ENCODE measurements around the gene MYO9A. TPM values are rescaled to one million over a fixed set of nuclear protein-coding genes. Genes with fewer than 3 reads are reported as not detected.

MYO9A gene
- total RNA-seq, 1 donor from 2014 or later: 111 TPM

DNA sequence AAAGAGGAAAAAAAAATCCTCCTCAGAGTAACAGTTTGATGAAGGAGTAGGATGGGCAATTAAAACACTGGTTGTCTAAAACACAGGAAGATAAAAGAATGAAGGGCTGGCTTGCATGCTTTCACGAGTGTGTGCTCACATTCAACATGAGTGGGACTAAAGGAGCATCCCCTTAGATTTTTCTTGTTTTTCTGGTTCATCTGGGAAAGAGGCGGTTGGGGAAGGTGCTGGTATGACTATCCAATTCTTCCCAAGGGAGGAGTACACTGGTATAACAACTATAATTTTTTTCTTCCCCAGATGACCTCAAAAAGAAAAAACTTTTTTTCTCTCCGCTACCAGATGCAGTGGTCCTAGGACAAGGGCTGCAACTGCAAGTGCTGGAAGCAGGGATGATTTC is 143.7 kb downstream of the MYO9A start:
- no peak overlapping the region for H3K27ac Mint-ChIP-seq (ENCODE audit: unreplicated experiment)
- H3K4me1 Mint-ChIP-seq (ENCODE audit: low read depth, unreplicated experiment): no peaks in the 10 kb centered on the region
- H3K27me3 Mint-ChIP-seq (ENCODE audit: unreplicated experiment): peaks cover 3% of the 10 kb centered on the region
- DNase-seq: no peak
- no peak overlapping the region for H3K4me3 Mint-ChIP-seq (ENCODE audit: unreplicated experiment)
- H3K36me3 Mint-ChIP-seq (ENCODE audit: unreplicated experiment): no peaks in the 10 kb centered on the region
- TF ChIP-seq CTCF (IDR thresholded peaks at IDR 0.05; ENCODE audit: partially characterized antibody, unreplicated experiment): no peak
- H3K9me3 Mint-ChIP-seq (ENCODE audit: unreplicated experiment): no peaks in the 10 kb centered on the region

- Mint-ChIP-seq H3K4me3 (ENCODE audit: unreplicated experiment) (no peak overlapping the region), H3K36me3 (ENCODE audit: unreplicated experiment) (no peaks in the 10 kb centered on the region), H3K9me3 (ENCODE audit: unreplicated experiment) (no peaks in the 10 kb centered on the region), H3K27me3 (ENCODE audit: unreplicated experiment) (peaks cover 3% of the 10 kb centered on the region), H3K4me1 (ENCODE audit: low read depth, unreplicated experiment) (no peaks in the 10 kb centered on the region), H3K27ac (ENCODE audit: unreplicated experiment) (no peak overlapping the region)
- TF ChIP-seq CTCF (IDR thresholded peaks at IDR 0.05; ENCODE audit: partially characterized antibody, unreplicated experiment): no peak
- no peak for DNase-seq
Observed at GRCh38 chr15:71973366-71973765, 144.6 kb downstream of the MYO9A start.

- no peak for TF ChIP-seq CTCF (IDR thresholded peaks at IDR 0.05; ENCODE audit: partially characterized antibody, unreplicated experiment)
- Mint-ChIP-seq H3K9me3 (ENCODE audit: unreplicated experiment) (no peaks in the 10 kb centered on the region), H3K4me1 (ENCODE audit: low read depth, unreplicated experiment) (no peaks in the 10 kb centered on the region), H3K27me3 (ENCODE audit: unreplicated experiment) (peaks cover 3% of the 10 kb centered on the region), H3K4me3 (ENCODE audit: unreplicated experiment) (no peak overlapping the region), H3K36me3 (ENCODE audit: unreplicated experiment) (no peaks in the 10 kb centered on the region), H3K27ac (ENCODE audit: unreplicated experiment) (no peak overlapping the region)
- no peak for DNase-seq
Observed at GRCh38 chr15:71971905-71972304, 146.0 kb downstream of the MYO9A start.

GRCh38 chr15:71970435-71970834 is 147.5 kb downstream of the MYO9A start:
- H3K36me3 Mint-ChIP-seq (ENCODE audit: unreplicated experiment): no peaks in the 10 kb centered on the region
- H3K9me3 Mint-ChIP-seq (ENCODE audit: unreplicated experiment): no peaks in the 10 kb centered on the region
- no peak overlapping the region for H3K4me3 Mint-ChIP-seq (ENCODE audit: unreplicated experiment)
- no peaks in the 10 kb centered on the region for H3K4me1 Mint-ChIP-seq (ENCODE audit: low read depth, unreplicated experiment)
- peaks cover 3% of the 10 kb centered on the region for H3K27me3 Mint-ChIP-seq (ENCODE audit: unreplicated experiment)
- no peak for TF ChIP-seq CTCF (IDR thresholded peaks at IDR 0.05; ENCODE audit: partially characterized antibody, unreplicated experiment)
- no peak for DNase-seq
- H3K27ac Mint-ChIP-seq (ENCODE audit: unreplicated experiment): no peak overlapping the region

DNA sequence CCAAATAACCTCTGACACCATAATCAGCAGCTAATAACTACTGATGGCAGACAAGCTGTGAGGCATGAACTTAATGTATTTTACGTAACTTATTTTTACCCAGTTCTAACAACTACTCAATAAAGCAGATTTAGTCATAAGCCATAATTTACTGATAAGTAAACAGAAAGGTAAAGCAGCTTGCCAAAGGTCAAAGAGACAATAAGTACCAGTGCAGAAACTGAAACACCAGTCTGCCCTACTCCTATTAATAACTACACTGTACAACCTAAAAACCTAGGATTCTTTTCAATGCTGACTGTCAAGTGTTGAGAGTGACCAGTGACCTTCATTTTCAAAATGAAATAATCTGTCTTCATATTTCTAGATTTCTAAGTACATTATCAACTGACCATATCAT is 155.4 kb downstream of the MYO9A start:
- H3K4me1 Mint-ChIP-seq (ENCODE audit: low read depth, unreplicated experiment): no peaks in the 10 kb centered on the region
- H3K4me3 Mint-ChIP-seq (ENCODE audit: unreplicated experiment): no peak overlapping the region
- TF ChIP-seq CTCF (IDR thresholded peaks at IDR 0.05; ENCODE audit: partially characterized antibody, unreplicated experiment): no peak
- no peak overlapping the region for H3K27ac Mint-ChIP-seq (ENCODE audit: unreplicated experiment)
- peaks cover 2% of the 10 kb centered on the region for H3K27me3 Mint-ChIP-seq (ENCODE audit: unreplicated experiment)
- DNase-seq: no peak
- no peaks in the 10 kb centered on the region for H3K9me3 Mint-ChIP-seq (ENCODE audit: unreplicated experiment)
- H3K36me3 Mint-ChIP-seq (ENCODE audit: unreplicated experiment): no peaks in the 10 kb centered on the region
